HG02759 (cell line): ENCODE data around the gene SYT5.
"Not testable (repeated sequence)": the region's sequence is repeated elsewhere in the genome, so short reads cannot be mapped to it uniquely, and the experiment has no call there.

Experiments
- ATAC-seq: cut with Tn5 transposase; IDR thresholded peaks from one replicate; pipeline ENCODE4 v1.9.1; 2021; ENCODE audit warnings: mild to moderate bottlenecking, moderate library complexity; ENCODE audit not compliant: unreplicated experiment

The SYT5 gene

GRCh38 chr19:55179606-55180484 is at the start of gene SYT5:
Gene SYT5, minus strand, starts transcription at chr19:55180289. Its CDS starts 1,248 bp downstream, at chr19:55179041.
- ATAC-seq, result no peak

GRCh38 chr19:55229789-55230182 is 49.7 kb upstream of the SYT5 start:
- no peak for ATAC-seq

- no peak for ATAC-seq
These were observed 49.2 kb upstream of the SYT5 start for GRCh38 chr19:55229145-55229788.

GRCh38 chr19:55228403-55229031 is 48.4 kb upstream of the SYT5 start, which contains the start of gene TMEM86B:
Gene TMEM86B, minus strand, starts transcription at chr19:55228763. Its CDS starts 22 bp downstream, at chr19:55228741.
- ATAC-seq, result no peak

GRCh38 chr19:55228015-55228391 is 47.9 kb upstream of the SYT5 start:
- no peak for ATAC-seq

GRCh38 chr19:55227241-55228014 is 47.3 kb upstream of the SYT5 start:
- ATAC-seq, result no peak

- no peak for ATAC-seq
These were observed 46.7 kb upstream of the SYT5 start for GRCh38 chr19:55226788-55227187.

- no peak for ATAC-seq
These were observed 46.2 kb upstream of the SYT5 start for GRCh38 chr19:55226273-55226672.

- no peak for ATAC-seq
These were observed 45.4 kb upstream of the SYT5 start for GRCh38 chr19:55225415-55225958.

- not testable (repeated sequence) for ATAC-seq
These were observed 44.8 kb upstream of the SYT5 start for GRCh38 chr19:55224679-55225414.

GRCh38 chr19:55224038-55224665 is 44.1 kb upstream of the SYT5 start:
- ATAC-seq, result no peak

GRCh38 chr19:55223291-55224037 is 43.4 kb upstream of the SYT5 start:
- ATAC-seq, result no peak

- ATAC-seq, result no peak
These were observed 40.4 kb upstream of the SYT5 start for GRCh38 chr19:55220525-55220924.

GRCh38 chr19:55216461-55217198 is 36.5 kb upstream of the SYT5 start:
- no peak for ATAC-seq

GRCh38 chr19:55213547-55213946 is 33.5 kb upstream of the SYT5 start:
- no peak for ATAC-seq

GRCh38 chr19:55212447-55212846 is 32.4 kb upstream of the SYT5 start:
- no peak for ATAC-seq

- no peak for ATAC-seq
These were observed 29.8 kb upstream of the SYT5 start for GRCh38 chr19:55209693-55210472.
